GM12878 (cell line): Measurements from ENCODE around the gene DYNLT2. TPM values are rescaled to one million over a fixed set of nuclear protein-coding genes. Genes with fewer than 3 reads are reported as not detected.
A peak's percentile ranks its signal among the peaks of the same experiment; 100 is the strongest.

ENCODE experiments used
- ATAC-seq: fragments of 200-7000 bp; cut with Tn5 transposase; 3 replicates; pipeline ENCODE4 v1.9.1; 2020; ENCODE audit warnings: mild to moderate bottlenecking, moderate library complexity
- BruUV-seq: library from RNA; stranded (reverse); fragments of 400-500 nt; replicated peaks from 2 replicates; lab custom pipeline; 2021; lab: Mats Ljungman, UMichigan
- CTCF ChIA-PET: fragments of 300-600 bp; sonication (Branson Sonifier 250); formaldehyde crosslinking; extraction: SDS; loops from one replicate; lab custom pipeline; 2021; ENCODE audit warnings: inconsistent platforms; lab: Yijun Ruan, JAX
- POLR2A ChIA-PET: fragments of 350-600 bp; formaldehyde crosslinking; extraction: SDS; loops from one replicate; lab custom pipeline; 2021; ENCODE audit warnings: inconsistent platforms; lab: Charles Lee
- RAD21 ChIA-PET: fragments of 300-600 bp; sonication (Branson Sonifier 250); formaldehyde crosslinking; loops from one replicate; lab custom pipeline; 2023; ENCODE audit warnings: antibody characterized with exemption; ENCODE audit not compliant: unreplicated experiment; lab: Charles Lee
- SMC1A ChIA-PET: fragments of 300-600 bp; sonication (Branson Sonifier 250); formaldehyde crosslinking; loops from one replicate; lab custom pipeline; 2023; ENCODE audit not compliant: unreplicated experiment, uncharacterized antibody; lab: Charles Lee
- DNase-seq: peaks from one replicate; pipeline ENCODE4 v3.0.0-alpha.2; 2011; ENCODE audit warnings: low read depth, low spot score
- FAIRE-seq: peaks from 3 replicates; lab custom pipeline; 2011; peaks lifted over from hg19 to GRCh38; lab: Jason Lieb, UNC
- H2AFZ ChIP-seq: 2 replicates; pipeline ENCODE4 v1.6.0; 2011; ENCODE audit warnings: low read depth, low read length, control low read depth; ENCODE audit not compliant: control insufficient read depth
- H3K27ac ChIP-seq: 2 replicates; pipeline ENCODE4 v1.5.1; 2011; ENCODE audit warnings: control low read depth; ENCODE audit not compliant: control insufficient read depth, insufficient read depth
- H3K27me3 ChIP-seq, 2 experiments: replicated peaks in 1 of 2; 2 replicates each; pipeline versions ENCODE4 v1.6.0 to v1.6.1; 2011; ENCODE audit warnings: low read length in 1 of 2; ENCODE audit not compliant: control insufficient read depth in 2 of 2, insufficient read depth in 2 of 2
- H3K36me3 ChIP-seq, 2 experiments: 2 replicates each; pipeline ENCODE4 v1.5.1; 2011; ENCODE audit warnings: low read length in 1 of 2; ENCODE audit not compliant: control insufficient read depth in 2 of 2, insufficient read depth in 2 of 2
- H3K4me1 ChIP-seq: 2 replicates; pipeline ENCODE4 v1.6.1; 2011; ENCODE audit warnings: mild to moderate bottlenecking, low read length, moderate library complexity, mixed read lengths; ENCODE audit not compliant: control insufficient read depth, insufficient read depth
- H3K4me2 ChIP-seq: 2 replicates; pipeline ENCODE4 v1.6.0; 2011; ENCODE audit warnings: control low read depth; ENCODE audit not compliant: control insufficient read depth, insufficient read depth
- H3K4me3 ChIP-seq: fragments of 200-600 bp; sonication (generic); 2 replicates; pipeline ENCODE4 v1.5.1; 2016
- H3K79me2 ChIP-seq: 2 replicates; pipeline ENCODE4 v1.6.0; 2011; ENCODE audit warnings: low read length; ENCODE audit not compliant: control insufficient read depth, insufficient read depth
- H3K9ac ChIP-seq: 2 replicates; pipeline ENCODE4 v1.8.0; 2011; ENCODE audit warnings: low read length, control low read depth, mixed read lengths; ENCODE audit not compliant: control insufficient read depth, insufficient read depth
- H3K9me3 ChIP-seq: replicated peaks from 3 replicates; pipeline ENCODE4 v1.5.1; 2011; ENCODE audit warnings: mild to moderate bottlenecking, low read length; ENCODE audit not compliant: control insufficient read depth, insufficient read depth
- H4K20me1 ChIP-seq: 2 replicates; pipeline ENCODE4 v1.6.0; 2011; ENCODE audit not compliant: control insufficient read depth, insufficient read depth
- BACH1 ChIP-seq: fragments of 450-650 bp; IDR thresholded peaks from 2 replicates; pipeline ENCODE4 v1.6.1; 2017; ENCODE audit warnings: mild to moderate bottlenecking, borderline replicate concordance
- CBX5 ChIP-seq: sonication (generic); IDR thresholded peaks from 2 replicates; pipeline ENCODE4 v1.6.1; 2016; ENCODE audit warnings: low read depth, moderate library complexity, mild to moderate bottlenecking, inconsistent platforms
- CREM ChIP-seq: IDR thresholded peaks from 2 replicates; pipeline ENCODE4 v1.6.1; 2014; ENCODE audit warnings: antibody characterized with exemption, low read depth
- E2F8 ChIP-seq: fragments of 450-650 bp; IDR thresholded peaks from 2 replicates; pipeline ENCODE4 v1.6.1; 2018; ENCODE audit warnings: mild to moderate bottlenecking, low read depth, moderate library complexity; ENCODE audit not compliant: partially characterized antibody
- FOXM1 ChIP-seq: IDR thresholded peaks from 2 replicates; pipeline ENCODE4 v1.6.1; 2012; ENCODE audit warnings: low read depth, mild to moderate bottlenecking, inconsistent platforms, low read length, moderate library complexity
- HDAC2 ChIP-seq: fragments of 200-600 bp; sonication (generic); IDR thresholded peaks from 2 replicates; pipeline ENCODE4 v1.6.1; 2017
- IKZF2 ChIP-seq, 2 experiments: fragments of 450-650 bp; IDR thresholded peaks; 2 replicates each; pipeline ENCODE4 v1.6.1; 2017; ENCODE audit warnings: mild to moderate bottlenecking in 2 of 2, moderate library complexity in 2 of 2
- IRF5 ChIP-seq: fragments of 450-650 bp; IDR thresholded peaks from 2 replicates; pipeline ENCODE4 v1.6.1; 2017; ENCODE audit warnings: borderline replicate concordance
- RB1 ChIP-seq: fragments of 450-650 bp; formaldehyde crosslinking; IDR thresholded peaks from 2 replicates; pipeline ENCODE4 v1.6.1; 2017; ENCODE audit warnings: mild to moderate bottlenecking, borderline replicate concordance
- RBBP5 ChIP-seq: fragments of 200-600 bp; sonication (generic); conservative IDR thresholded peaks from 2 replicates; pipeline ENCODE4 v1.6.1; 2016
- SPI1 ChIP-seq: IDR thresholded peaks from 2 replicates; pipeline ENCODE4 v1.6.1; 2011; ENCODE audit warnings: low read depth, mild to moderate bottlenecking, low read length, moderate library complexity, borderline replicate concordance; ENCODE audit not compliant: insufficient read depth
- STAT3 ChIP-seq: IDR thresholded peaks from 2 replicates; pipeline ENCODE4 v1.6.1; 2011; ENCODE audit warnings: low read depth, low read length, improper control_type of control experiment
- USF1 ChIP-seq: IDR thresholded peaks from 2 replicates; pipeline ENCODE4 v1.6.1; 2011; ENCODE audit warnings: borderline replicate concordance, low read depth, mild to moderate bottlenecking, moderate library complexity, mixed read lengths, low read length; ENCODE audit not compliant: insufficient read depth; ENCODE audit errors: extremely low read length
- WGBS: methylation state at CpG from one replicate; pipeline ENCODE4 v1.1.6; 2016; ENCODE audit warnings: low lambda C conversion rate; ENCODE audit not compliant: insufficient replicate concordance, insufficient coverage; ENCODE audit errors: missing lambda C conversion rate; 5-methylcytosine and 5-hydroxymethylcytosine counted together
- in situ Hi-C: fragments of 300-500 bp; cut with MboI; formaldehyde crosslinking; loops from 9 replicates; pipeline ENCODE4 v1.14.3; 2018; ENCODE audit warnings: mixed read lengths
- intact Hi-C: fragments of 100-400 bp; cut with micrococcal nuclease; formaldehyde crosslinking; loops from one replicate; pipeline ENCODE4 v1.14.2; 2022; ENCODE audit not compliant: unreplicated experiment
- polyA plus RNA-seq, 11 experiments: library from polyadenylated mRNA; depleted of rRNA in 4 of 11; unstranded in 6 of 11; stranded (reverse) in 5 of 11; fragments of >200 nt; fragmentation: Nextera tagmentation in 4 of 11; fragmentation: Illumina TruSeq in 1 of 11; extraction: Ambion mirVana in 4 of 11; extraction: Trizol in 1 of 11; gene quantifications; 1 replicate in 1 of 11; 2 replicates in 10 of 11; pipeline versions ENCODE4 v1.2.1 to v1.2.3, GENCODE V29; 2011 to 2016; ENCODE audit warnings: inconsistent platforms in 2 of 11, missing spikeins in 2 of 11, low read depth in 1 of 11
- total RNA-seq, 4 experiments: library from RNA; depleted of rRNA in 3 of 4; stranded (reverse); fragments of >200 nt in 3 of 4; fragmentation: Illumina TruSeq in 1 of 4; extraction: Trizol in 1 of 4; gene quantifications; 2 replicates each; pipeline versions ENCODE4 v1.2.1 to v1.2.3, GENCODE V29; 2013 to 2021

DYNLT2 gene
- total and polyA plus RNA-seq, 10 of the 15 experiments (the other 5 are each of a cell fraction or from before 2014, with no cell fraction given): 2.2 to 5.9 (median 5.4) TPM

- POLR2A ChIA-PET: interaction anchor here (2.0 kb wide), 1 partner anchor 17 kb away, joined by 10 read pairs; the partner anchor contains the start of genes C6orf120 and WDR27
- Histone ChIP-seq H4K20me1 (no peaks in the 10 kb centered on the region), H3K4me1 (peaks cover 5% of the 10 kb centered on the region), H3K4me2 (peak overlapping the region; percentile 33), H3K4me3 (no peak overlapping the region), H3K27me3 (no peaks in the 10 kb centered on the region), H3K36me3 (no peaks in the 10 kb centered on the region; a peak in 3 of 4 replicates), H3K27ac (no peak overlapping the region), H3K79me2 (peaks cover 40% of the 10 kb centered on the region), H2AFZ (no peak overlapping the region), H3K9me3 (no peaks in the 10 kb centered on the region), H3K9ac (no peak overlapping the region)
- intact Hi-C loops (no loop called here), in situ Hi-C loops (no loop called here)
- RAD21 ChIA-PET: interaction anchor here (1.8 kb wide), 1 partner anchor 18 kb away, joined by 6 read pairs; the partner anchor contains the start of genes C6orf120 and WDR27
- CTCF ChIA-PET: interaction anchor here (0.8 to 2.3 kb wide), 5 partner anchors 10 to 30 kb away, joined by 3 to 13 read pairs (median 3); partner anchors contain the start of genes C6orf120 and WDR27
- BruUV-seq: no TSS peak
- DNase-seq (no peak), ATAC-seq (no peak), FAIRE-seq (no peak)
- TF ChIP-seq IRF5 (no peak), E2F8 (no peak), IKZF2 (IDR thresholded peaks at IDR 0.05) (no peak), CBX5 (no peak), FOXM1 (no peak), BACH1 (no peak), CREM (no peak), SPI1 (no peak), HDAC2 (no peak), RBBP5 (no peak), RB1 (no peak), USF1 (no peak), STAT3 (no peak)
- SMC1A ChIA-PET: interaction anchor here (2.3 to 6.3 kb wide), 3 partner anchors 10 to 31 kb away, joined by 8 to 39 read pairs (median 8); partner anchors contain the start of genes C6orf120 and WDR27
- WGBS: 98% methylated on average over 4 of the region's 4 CpGs
These were observed 32.3 kb downstream of the DYNLT2 start for GRCh38 chr6:169719117-169719516.
